GM21723 (cell line): ENCODE data around the gene FCGR3A.
A peak's percentile ranks its signal among the peaks of the same experiment; 100 is the strongest.
"Not testable (repeated sequence)": the region's sequence is repeated elsewhere in the genome, so short reads cannot be mapped to it uniquely, and the experiment has no call there.

Experiments
- ATAC-seq: cut with Tn5 transposase; IDR thresholded peaks from one replicate; pipeline ENCODE4 v1.9.1; 2021; ENCODE audit warnings: mild to moderate bottlenecking, moderate library complexity; ENCODE audit not compliant: unreplicated experiment

The FCGR3A gene

DNA sequence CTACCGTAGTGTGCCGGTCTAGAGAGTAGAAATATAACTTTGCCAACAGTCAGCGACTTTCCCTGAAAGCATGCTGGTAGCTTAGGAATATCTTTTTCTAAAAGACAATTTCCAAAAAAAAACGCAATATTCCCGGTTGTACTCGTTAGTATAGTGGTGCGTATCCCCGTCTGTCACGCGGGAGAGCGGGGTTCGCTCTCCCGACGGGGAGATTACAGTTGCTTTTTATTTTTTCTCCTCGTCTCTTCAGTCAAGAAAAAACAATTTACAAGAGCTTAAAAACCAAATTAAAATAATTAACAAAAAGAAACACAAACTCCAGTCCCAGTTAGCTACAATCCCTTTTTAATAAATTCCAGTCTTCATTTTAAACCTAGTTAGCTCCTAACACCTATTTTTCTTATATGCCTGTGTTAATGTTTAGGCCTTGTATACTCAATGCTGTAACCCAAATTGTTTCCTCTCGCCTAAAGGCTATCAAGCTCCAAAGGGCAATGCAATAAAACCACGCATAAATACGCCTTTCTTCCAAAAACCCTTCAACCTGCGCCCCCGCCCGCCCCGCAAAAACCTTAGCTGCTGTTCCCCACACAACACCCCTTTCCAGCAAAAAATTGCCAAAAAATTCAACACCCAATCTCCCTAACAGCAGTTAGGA lies 17.5 kb downstream of the FCGR3A start:
- ATAC-seq, result no peak

DNA sequence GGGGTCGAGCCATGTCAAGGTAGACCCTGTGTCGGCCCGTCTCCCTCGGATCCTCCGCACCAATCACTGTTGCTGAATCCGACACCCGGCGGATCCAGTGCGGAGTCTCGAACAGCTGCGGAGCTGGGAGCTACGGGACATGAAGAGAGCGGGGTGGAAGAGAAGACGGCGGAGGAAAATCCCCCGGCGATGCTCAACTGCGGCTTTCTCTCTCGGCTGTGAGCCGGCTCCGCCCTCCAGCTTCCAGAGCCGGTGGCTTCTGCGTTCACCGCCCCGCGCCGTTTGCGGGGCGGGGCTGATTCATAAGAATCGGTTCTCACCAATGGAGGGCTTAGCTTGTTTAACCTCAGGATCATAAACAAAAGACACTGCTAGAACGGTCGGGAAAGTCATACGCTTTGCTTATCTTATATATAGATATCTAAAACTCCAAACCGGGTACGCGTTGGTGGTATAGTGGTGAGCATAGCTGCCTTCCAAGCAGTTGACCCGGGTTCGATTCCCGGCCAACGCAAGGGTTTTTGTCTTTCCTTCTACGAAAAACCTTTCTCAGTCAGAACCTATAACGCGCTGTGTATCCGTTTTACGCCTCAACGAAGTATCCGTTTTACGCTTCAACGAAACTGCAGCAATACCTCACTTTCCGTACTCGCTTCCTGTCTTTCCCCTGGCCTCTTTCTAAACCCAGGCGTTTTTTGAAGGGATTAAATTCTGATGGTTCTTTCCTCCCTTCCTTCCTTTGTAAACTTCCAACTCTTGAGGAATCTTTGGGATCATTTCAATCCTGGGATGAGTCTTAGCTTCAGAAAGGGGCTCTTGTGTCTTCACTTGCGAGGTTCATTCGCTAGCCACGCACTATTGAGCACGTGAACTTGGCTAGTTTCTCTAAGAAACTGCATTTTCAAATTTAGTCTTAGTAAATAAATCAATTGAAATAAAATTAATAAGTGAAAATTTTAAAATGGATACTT lies 18.7 kb downstream of the FCGR3A start:
- peak; percentile 62 for ATAC-seq

DNA sequence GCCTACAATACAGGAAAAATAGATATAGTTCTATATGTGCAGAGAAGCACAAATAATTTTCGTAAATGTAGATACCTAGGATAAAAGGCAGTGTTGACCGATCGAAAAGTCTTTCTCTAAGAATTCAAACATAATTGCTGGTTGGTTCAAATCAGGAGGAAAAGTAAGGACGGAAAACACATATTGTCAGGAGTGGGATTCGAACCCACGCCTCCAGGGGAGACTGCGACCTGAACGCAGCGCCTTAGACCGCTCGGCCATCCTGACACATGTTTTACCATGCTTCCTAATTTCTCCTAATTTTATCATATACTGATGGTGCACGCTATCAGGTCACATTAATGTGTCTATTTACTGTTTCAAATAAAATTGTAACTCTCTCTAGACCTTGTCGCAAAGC lies 19.5 kb downstream of the FCGR3A start:
- peak; percentile 50 for ATAC-seq

DNA sequence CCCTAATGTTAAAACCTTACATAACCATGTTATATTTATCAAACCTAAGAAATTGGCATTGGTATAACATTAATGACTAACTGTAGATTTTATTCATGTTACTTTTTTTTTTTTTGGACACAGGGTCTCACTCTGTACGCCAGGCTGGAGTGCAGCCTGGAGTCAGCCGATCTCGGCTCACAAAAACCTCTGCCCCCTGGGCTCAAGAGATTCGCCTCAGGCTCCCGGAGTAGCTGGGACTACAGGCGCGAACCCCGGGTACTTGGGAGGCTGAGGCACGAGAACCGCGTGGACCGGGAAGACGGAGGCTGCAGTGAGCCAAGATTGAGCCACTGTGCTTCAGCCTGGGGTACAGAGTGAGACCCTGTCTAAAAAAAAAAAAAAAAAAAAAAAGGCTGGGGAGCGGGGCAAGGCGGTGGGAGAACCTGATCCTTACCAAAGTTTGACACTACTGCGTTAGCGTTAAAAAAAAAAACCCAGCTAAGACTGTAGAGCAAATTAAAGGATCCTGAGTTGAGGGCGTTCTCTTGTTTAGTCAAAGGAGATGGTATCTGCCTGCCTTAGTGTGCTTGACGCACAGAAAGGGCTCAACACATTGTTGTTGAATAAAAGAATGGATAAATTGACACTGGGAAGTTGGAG lies 20.0 kb downstream of the FCGR3A start:
- not testable (repeated sequence) for ATAC-seq

DNA sequence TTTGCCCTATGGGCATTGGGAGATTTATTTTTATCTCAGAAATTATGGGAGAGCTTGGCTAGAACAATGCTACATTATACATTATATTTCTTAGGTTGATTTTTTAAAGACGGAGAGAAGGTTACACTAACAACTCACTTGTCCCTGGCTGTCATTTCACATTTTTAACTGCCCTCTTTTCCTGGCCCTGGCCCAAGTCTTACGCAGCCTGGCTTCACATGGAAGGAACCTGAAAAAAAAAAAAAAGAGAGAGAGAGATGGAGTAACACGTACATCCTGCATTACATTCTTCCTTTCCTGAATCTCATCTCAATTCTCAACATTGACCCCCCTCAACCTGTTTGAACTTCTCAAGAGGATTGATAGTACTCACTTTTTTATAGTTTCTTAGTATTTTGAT lies 21.1 kb downstream of the FCGR3A start:
- not testable (repeated sequence) for ATAC-seq

DNA sequence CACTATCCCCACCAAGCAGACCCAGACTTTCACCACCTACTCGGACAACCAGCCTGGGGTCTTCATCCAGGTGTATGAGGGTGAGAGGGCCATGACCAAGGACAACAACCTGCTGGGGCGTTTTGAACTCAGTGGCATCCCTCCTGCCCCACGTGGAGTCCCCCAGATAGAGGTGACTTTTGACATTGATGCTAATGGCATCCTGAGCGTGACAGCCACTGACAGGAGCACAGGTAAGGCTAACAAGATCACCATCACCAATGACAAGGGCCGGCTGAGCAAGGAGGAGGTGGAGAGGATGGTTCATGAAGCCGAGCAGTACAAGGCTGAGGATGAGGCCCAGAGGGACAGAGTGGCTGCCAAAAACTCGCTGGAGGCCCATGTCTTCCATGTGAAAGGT lies 23.7 kb downstream of the FCGR3A start:
- ATAC-seq, result not testable (repeated sequence)

DNA sequence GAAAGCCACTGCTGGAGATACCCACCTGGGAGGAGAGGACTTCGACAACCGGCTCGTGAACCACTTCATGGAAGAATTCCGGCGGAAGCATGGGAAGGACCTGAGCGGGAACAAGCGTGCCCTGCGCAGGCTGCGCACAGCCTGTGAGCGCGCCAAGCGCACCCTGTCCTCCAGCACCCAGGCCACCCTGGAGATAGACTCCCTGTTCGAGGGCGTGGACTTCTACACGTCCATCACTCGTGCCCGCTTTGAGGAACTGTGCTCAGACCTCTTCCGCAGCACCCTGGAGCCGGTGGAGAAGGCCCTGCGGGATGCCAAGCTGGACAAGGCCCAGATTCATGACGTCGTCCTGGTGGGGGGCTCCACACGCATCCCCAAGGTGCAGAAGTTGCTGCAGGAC lies 24.3 kb downstream of the FCGR3A start:
- not testable (repeated sequence) for ATAC-seq

DNA sequence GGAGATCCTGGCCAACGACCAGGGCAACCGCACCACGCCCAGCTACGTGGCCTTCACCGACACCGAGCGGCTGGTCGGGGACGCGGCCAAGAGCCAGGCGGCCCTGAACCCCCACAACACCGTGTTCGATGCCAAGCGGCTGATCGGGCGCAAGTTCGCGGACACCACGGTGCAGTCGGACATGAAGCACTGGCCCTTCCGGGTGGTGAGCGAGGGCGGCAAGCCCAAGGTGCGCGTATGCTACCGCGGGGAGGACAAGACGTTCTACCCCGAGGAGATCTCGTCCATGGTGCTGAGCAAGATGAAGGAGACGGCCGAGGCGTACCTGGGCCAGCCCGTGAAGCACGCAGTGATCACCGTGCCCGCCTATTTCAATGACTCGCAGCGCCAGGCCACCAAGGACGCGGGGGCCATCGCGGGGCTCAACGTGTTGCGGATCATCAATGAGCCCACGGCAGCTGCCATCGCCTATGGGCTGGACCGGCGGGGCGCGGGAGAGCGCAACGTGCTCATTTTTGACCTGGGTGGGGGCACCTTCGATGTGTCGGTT lies 24.8 kb downstream of the FCGR3A start:
- ATAC-seq, result peak; percentile 19

DNA sequence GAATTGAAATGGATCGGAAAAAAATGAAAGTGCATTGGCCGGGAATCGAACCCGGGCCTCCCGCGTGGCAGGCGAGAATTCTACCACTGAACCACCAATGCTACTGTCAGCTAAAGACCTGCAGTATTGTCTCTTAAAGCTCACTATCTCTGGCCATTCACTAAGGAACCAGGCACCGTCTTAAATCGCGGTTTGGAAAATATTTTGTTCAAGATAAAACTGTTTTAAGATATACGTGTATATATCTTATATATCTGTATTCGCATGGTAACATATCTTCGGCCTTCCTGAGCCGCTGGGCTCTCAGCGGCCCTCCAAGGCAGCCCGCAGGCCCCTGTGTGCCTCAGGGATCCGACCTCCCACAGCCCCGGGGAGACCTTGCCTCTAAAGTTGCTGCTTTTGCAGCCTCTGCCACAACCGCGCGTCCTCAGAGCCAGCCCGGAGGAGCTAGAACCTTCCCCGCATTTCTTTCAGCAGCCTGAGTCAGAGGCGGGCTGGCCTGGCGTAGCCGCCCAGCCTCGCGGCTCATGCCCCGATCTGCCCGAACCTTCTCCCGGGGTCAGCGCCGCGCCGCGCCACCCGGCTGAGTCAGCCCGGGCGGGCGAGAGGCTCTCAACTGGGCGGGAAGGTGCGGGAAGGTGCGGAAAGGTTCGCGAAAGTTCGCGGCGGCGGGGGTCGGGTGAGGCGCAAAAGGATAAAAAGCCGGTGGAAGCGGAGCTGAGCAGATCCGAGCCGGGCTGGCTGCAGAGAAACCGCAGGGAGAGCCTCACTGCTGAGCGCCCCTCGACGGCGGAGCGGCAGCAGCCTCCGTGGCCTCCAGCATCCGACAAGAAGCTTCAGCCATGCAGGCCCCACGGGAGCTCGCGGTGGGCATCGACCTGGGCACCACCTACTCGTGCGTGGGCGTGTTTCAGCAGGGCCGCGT lies 25.5 kb downstream of the FCGR3A start, which contains the start of gene HSPA6:
Gene HSPA6, plus strand, starts transcription at position 724 of the 925 bp plus-strand sequence. Its CDS starts 119 bp downstream, at position 843.
- ATAC-seq, result peak; percentile 64

DNA sequence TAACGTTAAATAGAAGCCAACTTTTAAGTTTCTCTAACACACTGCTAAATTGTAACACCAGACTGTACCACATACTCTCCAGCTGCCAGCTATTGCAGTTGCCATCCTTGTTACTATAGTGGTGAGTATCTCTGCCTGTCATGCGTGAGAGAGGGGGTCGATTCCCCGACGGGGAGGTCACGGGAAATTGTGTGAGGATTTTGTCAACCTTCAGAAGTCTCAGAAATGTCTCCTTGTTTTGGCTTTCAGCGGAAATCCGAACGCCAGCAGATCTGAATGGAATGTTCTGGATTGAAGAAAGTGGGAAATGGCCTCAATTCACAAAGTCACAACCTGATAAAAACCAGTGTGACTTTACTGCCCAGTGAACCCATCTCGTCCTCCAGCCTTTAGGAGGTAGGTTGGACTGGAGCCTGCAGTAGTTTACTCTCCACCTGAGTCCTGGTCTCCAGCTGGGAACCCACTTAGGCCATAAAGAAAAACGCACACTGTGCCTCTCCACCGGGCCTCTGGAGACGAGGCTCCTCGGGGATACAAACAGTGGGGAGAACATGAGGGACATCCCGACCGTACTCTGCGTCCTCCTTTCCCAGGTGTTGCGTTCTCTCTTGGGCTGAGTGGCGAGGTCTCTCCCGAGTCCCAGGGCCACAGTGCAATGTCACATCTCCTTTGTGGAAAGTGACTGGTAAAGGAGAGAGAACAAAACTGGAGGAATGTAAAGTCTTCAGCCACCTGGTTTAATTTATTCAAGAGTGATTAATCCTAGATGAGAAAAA lies 26.4 kb downstream of the FCGR3A start:
- ATAC-seq, result peak; percentile 8

DNA sequence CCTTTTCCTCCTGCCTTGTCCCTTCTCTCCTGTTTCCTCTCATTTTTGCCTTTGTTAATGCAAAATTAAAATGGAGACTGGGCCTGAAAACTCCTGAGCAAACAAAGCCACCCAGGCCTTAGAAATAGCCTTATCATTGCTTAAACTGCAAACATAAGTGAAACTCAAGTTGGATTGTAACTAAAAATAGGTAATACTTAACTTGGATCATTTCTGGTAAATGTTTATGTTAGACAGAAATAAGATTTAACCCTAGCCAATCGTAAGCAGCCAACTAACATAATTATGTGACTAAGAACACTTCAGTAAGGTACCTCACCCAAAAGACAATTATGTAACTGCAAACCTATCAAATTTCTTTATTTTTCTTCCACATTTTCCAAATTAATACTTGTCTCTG lies 35.7 kb downstream of the FCGR3A start:
- not testable (repeated sequence) for ATAC-seq

DNA sequence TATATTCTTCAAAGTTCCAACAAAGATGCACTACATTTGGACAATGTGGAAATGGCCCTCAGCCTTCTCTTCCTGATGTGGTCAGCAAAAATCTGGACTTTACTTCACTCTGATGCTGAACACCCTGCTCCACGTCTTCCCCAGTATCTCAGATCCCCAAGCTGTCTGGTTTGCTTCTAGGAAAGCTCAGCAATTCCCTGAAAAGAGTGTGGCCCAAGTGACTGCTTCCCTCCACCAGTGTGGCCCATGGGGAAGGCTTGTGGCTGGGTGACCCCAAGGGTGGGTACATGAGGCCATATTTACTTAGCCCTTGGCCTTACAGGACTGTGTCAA lies 36.2 kb downstream of the FCGR3A start:
- not testable (repeated sequence) for ATAC-seq

DNA sequence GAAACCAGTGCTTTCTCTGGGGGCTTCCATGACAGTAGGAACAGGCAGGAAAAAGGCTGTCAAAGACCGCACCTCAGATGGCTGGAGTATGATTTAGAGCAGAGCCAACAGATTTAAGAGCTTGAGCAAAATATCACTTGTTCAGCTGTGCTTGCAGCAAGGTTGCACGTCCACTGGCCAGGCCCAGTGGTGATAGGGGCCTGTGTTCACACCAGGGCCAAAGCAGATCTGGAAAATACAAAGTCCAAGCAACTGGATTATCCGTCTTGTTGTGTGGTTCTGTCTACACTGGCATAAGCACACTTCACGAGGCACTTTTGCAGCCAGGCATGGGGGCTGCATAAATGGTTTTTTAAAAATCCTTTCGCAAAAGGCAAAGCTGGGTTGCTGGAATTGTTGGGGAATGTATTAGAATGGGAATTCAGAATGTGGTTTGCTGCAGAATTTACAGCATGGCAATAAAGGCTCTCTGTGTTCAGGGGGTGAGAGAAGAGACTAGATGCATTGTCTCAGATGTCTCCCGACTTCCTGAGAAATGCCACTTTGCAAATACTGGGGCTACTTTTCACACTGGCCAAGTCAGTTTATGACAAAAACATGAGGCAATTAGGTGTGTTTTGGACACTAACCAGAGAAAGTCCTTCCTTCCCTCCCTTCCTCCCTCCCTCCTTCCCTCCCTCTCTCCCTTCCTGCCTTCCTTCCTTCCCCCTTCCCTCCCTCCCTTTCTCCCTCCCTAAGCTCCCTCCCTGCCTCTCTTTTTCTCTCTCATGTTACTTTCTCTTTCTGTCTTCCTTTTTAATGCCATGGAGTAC lies 36.8 kb downstream of the FCGR3A start:
- not testable (repeated sequence) for ATAC-seq

DNA sequence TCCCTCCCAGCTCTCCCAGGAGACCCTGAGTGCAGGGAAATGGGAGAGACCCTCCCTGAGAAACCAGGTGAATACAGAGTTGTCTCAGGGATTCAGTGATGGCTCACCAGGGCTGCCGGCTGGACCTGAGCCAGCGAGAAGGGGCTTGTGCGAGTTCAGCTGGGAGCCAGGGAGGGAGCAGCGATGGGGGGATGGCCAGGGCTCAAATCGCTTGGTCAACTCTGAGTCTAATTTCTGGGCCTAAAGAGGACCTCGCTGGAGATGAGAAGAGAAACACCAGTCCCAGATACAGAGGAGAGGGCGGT lies 37.9 kb downstream of the FCGR3A start:
- ATAC-seq, result no peak

DNA sequence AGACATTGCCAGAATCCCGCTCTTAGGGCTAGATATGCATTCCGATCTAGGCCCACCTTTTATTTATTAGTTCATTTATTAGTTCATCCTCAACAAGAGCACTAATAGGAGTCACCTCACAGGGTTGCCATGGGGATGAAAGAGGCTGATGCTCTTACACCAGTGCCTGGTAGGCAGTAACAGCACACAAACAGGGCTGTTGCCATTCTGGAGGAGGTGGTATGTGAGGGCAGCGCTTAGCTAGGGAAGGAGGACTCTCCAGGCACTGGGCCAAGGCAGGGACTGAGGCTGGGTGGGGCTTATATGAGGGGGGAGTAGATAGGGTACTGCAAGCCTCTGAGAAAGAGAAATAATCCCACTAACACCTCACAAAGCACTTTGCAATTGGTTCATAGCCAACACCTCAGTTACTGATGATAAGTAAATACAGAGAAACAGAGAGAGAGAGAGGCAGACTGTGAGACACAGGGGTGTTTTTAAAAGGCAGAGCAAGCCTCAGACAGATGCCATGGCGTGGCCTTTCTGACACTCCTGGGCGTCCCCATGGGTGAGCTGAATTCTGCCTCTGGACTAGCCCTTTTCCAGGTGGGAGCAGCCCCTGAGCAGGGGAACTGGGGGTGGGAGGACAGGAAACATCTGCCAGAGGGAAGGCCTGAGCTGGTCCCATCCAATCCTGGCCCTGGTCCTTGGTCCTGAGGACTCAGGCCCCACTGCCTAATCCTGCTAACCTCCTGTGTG lies 38.4 kb downstream of the FCGR3A start:
- no peak for ATAC-seq

DNA sequence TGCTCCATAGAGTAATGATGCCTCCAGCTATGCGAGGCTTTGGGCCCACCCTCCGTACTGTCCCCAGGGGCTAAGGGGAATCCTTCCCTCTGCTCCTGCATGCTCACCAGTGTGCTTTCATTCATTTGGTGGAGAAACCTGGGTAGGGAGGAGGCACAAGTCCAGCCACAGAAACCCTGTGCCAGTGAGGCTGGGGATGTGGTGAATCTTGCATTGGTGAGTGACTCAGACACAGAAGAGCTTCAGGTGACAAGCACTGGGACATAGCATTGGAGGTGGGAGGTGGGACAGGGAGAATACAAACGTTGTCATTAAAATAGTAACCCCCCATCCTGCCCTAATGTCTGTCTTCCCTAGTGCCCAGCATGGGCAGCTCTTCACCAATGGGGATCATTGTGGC lies 39.1 kb downstream of the FCGR3A start:
- ATAC-seq, result no peak

DNA sequence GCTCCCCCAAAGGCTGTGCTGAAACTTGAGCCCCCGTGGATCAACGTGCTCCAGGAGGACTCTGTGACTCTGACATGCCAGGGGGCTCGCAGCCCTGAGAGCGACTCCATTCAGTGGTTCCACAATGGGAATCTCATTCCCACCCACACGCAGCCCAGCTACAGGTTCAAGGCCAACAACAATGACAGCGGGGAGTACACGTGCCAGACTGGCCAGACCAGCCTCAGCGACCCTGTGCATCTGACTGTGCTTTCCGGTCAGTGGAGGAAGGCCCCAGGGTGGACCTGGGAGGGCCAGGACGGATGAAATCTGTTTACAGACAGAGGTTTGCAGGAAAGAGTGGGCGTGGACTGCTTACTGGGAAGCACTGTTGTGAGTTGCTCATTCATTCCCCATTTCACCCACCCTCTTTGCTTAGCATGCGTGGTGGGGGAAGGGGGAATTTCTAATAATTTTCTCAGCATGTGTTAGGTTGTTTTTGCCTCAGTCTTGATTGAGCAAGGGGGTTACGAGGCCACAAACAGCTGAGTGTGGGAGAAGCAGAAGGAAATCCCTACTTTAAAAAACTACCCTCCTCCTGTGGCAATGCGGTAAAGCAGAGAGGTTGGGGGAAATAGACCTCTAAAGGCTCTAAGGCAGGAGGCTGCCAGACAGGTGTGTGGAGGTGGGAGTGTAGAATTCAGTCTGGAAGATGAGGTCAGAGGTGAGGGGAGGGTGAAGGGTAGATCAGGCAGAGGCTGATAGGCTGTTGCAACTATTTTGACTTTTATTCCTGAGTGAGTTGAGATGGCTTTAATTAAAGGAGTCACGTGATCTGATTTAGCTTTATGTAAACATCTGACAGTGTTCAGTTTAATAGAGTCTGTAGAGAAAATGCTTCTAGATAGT lies 43.0 kb downstream of the FCGR3A start:
- no peak for ATAC-seq
